HG03135 (cell line): ENCODE results near the gene TFAP2D.

Source experiments
- ATAC-seq: cut with Tn5 transposase; IDR thresholded peaks from one replicate; pipeline ENCODE4 v1.9.1; 2021; ENCODE audit warnings: mild to moderate bottlenecking, moderate library complexity; ENCODE audit not compliant: unreplicated experiment

Gene TFAP2D

DNA sequence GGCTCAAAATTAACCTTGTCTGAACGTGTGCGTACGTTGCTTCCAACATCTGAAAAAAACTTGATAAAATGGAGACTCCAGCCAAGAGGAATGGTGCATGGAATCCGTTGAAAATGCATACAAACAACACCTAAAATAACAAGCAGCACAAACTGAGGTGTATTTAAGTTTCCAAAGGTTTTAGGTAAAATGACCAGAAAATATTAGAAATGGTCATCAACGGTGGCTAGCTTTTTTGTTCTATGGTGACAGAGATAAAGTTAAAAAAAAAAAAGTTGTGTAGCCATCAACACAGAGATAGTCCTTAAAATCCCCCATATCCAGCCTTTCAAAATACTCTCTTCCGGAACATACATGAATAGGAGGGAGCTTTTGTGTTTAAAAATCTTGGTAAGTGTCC, 104.7 kb downstream of the TFAP2D start:
- ATAC-seq, result no peak

DNA sequence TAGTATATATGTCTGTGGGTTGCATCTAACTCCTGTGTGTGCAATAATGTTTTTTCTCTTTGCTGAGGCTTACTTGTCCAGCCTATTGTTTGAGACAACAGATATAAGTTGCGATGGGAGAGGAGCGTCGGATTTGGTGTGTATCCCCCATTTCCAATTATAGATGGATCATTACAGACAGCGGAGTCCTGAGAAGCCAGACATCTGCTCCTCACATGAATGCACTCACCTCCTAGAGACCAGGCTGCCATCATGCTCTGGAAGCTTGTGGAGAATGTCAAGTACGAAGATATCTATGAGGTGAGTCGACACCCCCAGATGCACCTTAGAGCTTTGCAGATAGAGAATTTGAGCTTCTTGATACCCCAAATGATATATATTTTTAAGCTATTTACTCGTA, 105.3 kb downstream of the TFAP2D start, which contains the start of gene TFAP2B:
TSS of gene TFAP2B (plus strand) at position 199 of the 400 bp plus-strand sequence. CDS start at position 220, 21 bp downstream.
- ATAC-seq, result no peak

DNA sequence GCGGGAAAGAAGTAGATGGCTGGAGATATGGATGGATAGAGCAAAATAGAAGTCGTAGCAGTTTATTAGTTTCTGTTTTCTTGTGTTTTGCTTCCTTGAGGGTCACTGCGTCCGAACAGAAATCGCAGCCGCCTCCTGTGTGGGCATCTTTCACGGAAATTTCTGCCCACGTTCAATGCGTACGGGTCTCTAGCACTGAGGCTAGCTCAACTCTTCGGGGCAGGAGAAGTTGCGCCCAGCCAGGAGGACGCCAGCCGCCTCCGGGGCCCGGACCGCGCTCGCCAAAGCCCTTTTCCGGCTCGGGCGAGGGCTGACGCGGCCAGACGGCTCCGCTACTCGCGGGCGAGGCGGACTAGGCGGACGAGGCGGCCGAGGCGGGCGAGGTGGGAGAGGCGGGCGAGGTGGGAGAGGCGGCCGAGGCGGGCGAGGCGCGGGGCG, 106.2 kb downstream of the TFAP2D start:
- no peak for ATAC-seq

DNA sequence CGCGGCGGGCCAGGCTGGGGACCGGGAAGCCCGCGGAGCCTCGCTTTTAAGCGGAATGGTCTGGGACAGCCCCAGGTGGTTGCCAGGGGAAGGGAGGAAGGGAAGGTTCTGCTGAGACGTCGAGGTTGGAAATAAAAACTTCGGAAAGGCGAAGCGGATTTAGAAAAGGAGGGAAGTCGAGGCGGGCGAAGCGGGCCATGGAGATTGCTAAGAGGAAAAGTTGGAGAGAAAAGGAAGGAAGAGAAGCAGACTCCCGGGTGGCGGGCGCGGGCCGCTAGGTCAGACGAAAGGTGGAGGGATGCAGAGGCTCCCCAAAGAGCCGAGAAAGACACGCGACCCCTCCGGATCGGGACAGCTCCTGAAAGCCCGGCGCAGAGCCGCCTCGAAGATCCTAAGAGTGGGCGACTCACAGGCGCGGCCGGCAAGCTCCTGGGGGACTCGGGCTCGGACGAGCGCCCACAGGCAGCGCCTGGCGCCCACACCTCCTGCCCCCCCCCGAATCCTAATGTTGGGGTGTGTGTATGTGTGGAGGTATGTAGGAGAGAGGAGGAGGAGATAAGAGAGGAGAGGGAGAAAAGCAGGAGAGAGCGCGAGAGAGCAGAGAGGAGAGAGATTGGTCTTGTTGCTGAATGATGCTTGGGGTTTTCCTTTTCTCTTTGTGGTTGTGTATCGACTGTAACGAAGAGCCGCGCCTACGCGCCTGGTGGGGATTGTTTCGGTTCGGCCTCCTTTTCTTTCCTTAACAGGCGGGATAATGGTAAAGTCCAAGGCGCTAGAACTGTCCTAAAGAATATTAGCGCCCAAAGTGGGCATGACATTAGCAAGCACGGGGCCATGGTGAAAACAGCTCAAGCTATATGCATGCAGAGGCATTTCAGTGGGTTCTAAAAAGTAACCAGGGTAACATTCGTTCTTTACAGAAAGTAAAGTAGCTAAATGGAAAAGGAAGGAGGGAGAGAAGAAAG, 106.9 kb downstream of the TFAP2D start:
- no peak for ATAC-seq

DNA sequence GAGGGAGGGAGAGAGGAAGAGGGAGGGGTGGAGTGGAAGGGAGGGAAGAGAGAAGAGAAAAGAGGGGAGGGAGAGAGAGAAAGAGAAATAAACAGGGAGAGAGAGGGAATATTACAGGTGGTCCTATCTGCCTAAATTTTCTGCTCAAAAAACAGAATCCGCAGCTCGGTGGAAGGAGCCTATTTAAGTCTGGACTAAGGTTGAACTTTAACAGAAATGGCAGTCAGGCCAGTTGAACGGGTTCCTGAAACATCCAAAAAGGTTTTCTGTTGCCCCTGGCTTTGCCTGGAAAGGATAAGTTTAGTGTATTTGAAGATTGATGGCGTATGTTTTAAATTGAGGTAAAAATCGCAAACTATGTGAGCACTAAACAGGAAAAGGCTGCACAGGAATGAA, 107.5 kb downstream of the TFAP2D start:
- no peak for ATAC-seq

- ATAC-seq, result no peak
Observed at GRCh38 chr6:50821441-50822077, 108.2 kb downstream of the TFAP2D start.

DNA sequence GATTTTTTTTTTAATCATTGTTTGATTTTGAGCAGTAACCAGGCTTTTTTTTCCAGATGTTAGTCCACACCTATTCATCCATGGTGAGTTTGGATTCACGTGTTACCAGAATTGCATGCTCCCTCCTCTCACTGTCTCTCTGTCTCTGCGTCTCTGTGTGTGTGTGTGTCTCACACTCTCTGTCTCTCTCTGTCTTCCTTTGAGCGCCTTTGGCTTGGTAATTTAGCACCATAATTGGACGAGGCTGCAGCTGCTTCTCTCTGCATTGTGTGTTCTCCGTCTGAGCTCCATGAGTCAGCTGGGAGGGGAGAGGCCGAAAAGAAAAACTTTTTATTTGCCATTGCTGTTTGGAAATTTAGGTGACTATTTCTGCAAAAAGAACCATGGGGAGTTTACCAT, 108.8 kb downstream of the TFAP2D start:
- ATAC-seq, result no peak
